Activated CD4-positive, alpha-beta T cell treated with anti-CD3 and anti-CD28 coated beads for 1 hour (primary cell): Measurements from ENCODE around the gene CSRP3.

ENCODE experiments used
- DNase-seq: peaks from one replicate; pipeline ENCODE4 v3.0.0-alpha.2; 2020

The CSRP3 gene

DNA sequence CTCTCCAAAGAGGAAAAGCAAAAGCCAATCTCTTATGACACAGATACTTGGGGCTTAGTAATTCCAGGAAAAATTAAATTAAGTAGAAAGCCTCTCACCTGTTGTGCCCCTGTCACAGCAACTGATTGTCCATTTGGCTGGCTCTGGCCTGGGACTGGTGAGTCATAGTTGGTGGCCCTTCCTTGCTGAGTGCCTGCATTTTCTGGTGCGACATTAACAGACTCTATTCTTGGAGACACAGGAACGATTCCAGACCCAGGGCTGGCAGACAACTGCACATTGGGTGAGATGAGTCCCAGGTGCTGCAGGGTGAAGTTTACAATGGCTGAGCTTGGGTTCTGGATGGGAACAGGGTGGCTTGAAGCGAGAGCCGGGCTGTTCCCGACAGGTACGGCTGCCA, 23.3 kb upstream of the CSRP3 start:
- DNase-seq, result no peak

DNA sequence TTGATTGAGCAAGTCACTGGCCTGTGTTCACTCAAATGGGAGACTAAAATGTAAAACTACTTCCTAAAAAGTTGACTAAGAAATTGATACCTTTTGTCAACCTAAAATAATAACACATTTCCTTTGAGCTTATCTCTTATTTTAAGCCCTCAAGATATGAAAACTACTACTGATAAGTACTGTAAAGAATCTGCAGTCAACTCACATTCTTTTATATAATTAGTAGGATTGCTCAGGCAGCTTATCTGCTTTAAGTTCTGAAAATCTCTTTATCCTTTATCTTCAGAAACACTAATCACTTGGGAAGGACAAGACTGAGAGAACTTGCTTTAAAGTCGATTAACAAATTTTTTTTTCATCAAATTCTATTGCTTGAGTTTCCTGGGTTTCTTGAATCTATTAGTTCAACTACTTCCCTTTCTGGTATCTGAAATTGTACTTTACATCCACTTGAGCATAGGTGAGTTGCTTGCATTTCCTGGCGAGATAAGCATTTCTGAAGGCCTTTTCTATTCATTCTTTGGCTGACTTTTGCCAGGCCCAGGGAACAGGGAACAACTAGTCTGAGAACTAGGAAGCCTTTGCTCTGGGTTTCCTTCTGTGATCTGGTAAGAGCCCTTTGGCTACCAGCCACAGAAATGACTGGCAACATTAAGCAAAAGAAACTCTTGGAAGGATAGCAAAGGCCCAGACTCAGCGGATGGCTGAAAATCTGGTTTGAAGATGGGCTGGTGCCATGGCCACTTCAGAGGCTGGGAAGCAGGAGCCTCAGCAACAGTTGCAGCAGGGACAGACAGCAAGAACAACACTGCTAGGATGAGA, 19.3 kb upstream of the CSRP3 start:
- no peak for DNase-seq

DNA sequence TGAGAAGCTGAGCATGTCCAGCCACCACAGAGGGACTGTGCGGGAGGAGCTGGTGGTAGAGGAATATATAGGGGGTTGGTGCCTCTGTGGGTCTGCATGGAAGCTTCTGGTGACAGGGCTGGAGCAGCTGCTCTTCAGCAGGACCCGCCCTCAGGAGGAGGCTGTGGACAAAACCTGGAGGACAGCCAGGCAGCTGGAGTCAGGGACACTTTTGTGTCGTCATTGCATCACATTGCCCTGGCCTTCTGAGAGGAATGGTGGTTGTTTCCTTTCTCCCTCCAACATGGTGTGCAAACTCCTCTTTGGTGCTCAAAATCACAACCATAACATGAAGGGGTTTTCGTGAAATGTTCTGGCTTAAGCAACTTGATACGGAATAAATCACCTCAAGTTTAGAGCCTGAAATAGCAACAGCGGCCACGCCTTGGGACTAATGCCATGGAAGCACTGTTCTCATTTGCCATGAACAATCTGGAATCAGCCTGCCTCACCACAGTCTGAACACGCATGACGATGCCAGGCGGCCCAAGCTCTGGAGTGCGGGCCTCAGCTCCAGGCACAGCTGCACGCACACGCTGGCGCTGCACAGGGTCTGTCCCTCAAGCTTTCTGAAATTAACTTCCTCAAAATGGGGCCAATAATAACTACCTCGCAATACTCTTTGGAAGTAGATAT, 17.1 kb upstream of the CSRP3 start:
- no peak for DNase-seq

DNA sequence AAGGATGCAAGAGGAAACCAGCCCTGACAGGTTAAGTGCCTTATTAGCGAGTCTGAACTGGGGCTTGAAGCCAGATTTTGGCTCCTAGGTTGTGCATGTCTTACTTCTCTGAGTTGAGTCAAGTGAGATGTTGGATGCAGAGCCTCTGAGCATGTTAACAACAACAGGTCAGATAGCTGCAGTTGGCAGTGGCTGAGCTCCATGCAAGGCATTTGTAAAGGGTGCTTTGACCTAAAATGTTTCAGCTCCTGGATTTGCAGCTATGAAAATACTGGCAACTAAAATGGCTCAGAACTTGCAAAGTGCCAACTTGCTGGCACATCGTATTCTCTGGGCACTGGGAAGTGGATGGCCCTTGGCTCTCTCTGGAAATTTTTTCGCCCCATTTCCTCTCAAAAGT, 16.4 kb upstream of the CSRP3 start:
- DNase-seq, result no peak

DNA sequence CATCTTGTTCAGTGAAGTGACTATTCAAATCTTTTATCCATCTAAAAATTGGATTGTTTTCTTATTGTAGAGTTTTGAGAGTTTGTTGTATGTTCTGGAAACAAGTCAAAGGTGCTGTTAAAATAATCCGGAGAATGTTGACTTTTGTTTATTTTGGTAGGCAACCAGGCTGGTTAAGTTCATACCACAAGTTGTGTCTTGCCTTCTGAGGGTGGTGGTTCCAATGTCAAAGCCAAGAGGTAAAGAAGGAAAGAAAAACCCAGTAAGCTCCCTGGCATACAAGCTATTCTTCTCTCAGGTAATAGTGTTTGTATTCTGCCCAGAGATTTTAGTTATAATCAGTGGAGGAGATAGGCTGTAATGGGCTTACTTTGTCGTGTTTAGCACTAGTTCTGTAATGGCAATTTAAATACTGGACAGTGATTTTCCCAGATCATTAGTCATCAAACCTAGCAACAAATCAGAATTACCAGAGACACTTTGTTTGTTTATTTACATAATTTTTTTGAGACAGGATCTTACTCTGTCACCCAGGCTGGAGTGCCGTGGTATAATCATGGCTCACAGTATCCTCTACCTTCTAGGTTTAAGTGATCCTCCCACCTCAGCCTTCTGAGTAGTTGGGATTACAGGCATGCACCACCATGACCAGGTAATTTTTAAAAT, 15.1 kb upstream of the CSRP3 start:
- DNase-seq, result no peak

DNA sequence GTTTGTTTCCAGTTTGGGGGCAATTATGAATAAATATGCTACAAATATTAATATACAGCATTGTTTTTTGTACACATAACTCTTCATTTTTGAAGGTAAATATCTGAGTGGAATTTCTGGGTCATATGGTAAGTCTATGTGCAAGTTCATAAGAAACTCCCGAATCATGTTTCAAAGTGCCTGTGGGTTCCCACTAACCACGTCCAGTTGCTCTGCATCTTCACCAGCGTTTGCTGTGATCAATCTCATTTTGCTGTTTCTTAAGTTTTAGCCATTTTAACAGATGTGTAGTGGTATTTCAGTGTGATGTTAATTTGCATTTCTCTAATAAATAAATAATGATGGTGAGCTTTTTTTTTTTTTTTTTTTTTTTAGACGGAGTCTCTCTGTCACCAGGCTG, 14.2 kb upstream of the CSRP3 start:
- no peak for DNase-seq

DNA sequence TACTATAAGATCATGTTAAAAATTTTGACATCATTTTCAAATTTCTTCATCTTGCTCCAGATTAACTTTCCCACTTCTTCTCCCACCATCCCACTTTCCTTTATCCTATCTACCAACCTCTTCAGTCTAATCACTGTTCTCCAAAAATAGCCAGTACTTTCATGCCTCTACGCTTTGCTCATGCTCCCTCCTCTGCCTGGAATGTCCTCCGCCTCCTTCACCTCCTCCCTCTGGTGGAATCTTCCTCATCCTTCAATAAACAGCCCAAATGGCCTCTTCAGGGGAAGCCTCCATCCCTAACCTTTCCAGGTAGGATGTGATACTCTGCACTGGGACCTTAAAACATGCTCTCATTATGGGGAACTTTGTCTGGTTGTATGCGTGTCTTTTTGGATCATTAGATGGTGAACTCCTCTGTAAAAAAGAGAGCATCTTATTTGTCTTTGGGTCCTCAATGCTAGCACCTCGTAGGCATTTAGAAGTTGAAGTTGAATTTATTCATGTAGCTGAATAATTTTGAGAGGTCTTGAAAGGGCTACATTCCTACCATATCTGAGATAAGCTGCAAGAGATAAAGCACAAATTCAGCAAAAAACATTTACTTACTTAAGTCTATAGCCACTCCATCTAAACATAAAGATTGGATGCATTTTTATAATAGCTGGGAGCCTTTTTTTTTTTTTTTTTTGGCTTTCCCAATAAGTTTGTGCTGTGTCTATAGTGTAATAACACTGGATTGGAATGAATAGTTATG, 8.0 kb upstream of the CSRP3 start:
- no peak for DNase-seq

DNA sequence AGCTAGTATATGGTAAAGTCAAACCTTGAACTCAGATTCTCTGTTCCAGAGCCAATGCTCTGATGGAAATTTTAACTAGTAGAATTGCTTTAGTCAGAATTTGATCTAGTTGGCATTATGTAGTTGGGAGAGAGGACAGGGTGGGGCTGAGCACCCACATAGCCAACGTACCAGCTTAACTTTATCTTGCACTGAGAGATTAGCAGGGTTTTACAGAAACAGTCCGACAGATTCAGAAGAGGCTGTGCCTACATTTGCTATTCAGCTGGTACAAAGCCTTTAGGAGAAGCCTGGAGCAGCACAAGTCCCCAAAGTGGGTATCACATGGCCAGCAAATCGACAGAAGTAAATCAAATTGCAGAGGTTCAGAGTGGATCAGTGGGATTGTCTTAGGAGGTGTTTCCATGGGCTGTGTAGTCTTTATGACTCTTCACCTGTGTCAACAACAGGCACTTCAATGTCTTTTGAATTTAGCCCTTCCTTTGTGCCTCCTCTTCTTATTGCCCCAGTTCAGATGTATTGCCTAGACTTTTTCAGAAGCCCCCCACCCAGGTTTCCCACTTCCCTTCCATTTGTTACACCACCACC, 7.3 kb upstream of the CSRP3 start:
- no peak for DNase-seq

DNA sequence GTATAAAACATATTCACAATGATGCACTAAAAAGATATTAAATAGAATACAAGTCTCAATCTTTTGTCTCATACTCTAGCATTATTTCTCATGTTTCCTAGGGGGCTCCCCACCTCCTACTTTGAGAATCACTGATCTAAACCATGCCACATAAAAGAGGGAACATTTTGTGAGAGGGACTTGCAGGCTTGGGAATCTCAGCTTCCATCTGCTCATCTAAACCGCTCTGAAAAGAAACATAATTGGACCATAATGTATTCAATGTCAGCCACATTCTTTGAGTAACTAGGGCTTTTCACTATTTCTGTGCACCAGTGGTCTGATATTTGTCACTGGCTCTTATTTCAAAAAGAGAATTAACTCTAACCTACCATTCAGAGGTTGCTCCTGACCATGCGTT, 6.4 kb upstream of the CSRP3 start:
- no peak for DNase-seq

DNA sequence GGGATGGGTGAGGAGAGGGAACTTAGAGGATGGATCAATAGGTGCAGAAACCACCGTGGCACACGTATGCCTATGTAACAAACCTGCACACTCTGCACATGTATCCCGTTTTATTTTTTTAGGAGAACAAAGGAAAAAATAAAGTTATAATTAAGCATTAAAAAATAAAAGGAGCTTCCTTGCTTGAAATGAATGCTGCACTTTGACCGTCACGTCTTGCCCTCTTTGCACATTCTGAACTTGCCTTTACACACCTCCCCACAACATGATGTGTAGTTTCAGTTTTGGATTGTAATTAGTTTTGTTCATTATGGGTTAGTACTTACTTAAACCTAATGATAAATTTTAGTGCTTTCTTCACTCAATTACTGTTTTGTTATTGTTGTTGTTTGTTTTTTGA, 3.1 kb upstream of the CSRP3 start:
- no peak for DNase-seq

DNA sequence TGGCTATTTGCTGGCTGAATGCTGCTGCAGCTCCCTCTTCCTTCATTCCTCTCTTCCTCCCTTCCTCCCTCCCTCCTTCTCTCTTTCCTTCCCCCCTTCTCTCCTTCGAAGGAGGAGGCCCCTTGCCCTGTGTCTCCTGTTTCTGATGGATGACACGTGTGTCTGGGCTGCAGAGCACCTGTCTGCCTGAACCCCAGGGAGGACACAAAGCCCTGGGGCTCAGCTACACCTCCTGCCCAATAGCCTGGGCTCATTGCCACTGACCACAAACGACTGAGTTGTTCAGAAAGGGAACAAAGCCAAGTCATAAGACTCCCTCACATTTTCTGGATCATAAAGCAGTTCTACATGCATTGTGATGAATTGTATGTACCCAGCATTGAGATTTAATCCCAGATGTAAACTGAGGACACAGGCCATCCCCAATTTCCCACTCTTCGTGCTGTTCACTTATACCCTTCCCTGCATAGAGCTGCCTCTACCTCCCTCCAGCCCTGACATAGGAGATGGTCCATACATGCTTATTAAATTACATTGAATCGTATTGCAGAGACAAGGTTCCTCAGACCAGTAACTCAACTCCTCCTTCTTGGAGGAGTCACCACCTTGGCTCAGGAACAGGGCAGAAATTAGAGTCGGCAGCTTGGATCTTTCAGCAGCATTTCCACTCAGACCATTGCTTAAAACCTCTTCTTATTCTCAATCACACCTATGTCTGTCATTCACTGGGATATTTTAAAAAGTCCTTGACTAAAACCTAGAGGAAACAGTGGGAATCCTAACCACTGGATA, 1.2 kb downstream of the CSRP3 start:
- no peak for DNase-seq

DNA sequence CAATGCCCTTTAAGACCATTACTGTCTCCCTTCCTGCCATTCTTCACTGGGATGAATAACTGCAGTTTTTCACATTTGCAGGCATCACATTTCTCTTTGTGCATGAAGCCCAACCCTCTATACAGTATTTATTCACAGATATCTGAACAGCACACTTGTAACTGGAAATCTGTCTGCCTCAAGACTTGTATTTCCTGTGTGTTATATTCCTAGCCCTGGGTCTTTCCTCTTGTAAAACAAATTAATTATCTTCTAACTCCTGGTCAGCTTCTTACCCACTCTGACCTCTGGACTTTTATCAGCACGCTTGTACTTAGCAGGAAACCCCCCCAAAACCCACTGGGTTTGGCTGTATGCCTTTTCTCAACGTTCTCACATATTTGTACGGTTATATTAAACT, 2.0 kb downstream of the CSRP3 start:
- DNase-seq, result no peak

DNA sequence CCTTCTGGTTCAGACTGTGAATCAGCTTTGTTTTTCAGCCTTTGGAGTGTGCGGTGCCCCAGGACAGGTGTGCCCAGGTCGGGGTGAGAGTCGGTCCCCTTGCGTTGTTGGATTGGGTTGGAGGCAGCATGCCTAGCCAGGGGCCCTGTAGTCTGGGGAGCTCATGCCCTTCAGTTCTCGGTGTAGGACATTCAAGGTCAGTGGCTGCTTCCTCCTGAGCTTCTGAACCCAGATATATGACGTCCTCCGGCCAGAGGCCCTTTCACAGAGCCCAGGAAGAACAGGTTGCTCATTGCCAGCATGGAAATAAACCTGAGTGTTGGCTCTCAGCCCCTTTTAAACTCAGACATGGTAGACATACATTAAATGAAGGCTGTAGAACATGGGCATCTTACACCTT, 2.7 kb downstream of the CSRP3 start:
- DNase-seq, result no peak

DNA sequence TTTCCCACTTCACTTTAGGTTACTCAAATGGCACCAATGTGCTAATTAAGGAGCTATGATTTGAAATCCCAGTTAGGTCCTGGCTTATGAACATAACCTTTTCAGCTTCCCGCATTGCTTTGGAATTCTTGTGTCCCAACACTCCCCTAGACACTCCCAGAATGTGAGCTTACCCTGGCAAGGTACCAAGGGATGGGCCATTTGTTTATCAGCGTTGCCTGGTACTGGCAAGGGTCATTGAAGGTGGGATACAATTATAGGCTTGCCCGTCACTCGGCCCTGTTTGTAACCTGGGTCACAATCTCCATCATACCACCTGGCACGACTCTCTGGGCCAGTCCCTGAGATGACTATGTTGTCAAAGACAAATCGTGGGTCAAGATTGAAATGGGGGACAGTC, 5.4 kb downstream of the CSRP3 start:
- no peak for DNase-seq

DNA sequence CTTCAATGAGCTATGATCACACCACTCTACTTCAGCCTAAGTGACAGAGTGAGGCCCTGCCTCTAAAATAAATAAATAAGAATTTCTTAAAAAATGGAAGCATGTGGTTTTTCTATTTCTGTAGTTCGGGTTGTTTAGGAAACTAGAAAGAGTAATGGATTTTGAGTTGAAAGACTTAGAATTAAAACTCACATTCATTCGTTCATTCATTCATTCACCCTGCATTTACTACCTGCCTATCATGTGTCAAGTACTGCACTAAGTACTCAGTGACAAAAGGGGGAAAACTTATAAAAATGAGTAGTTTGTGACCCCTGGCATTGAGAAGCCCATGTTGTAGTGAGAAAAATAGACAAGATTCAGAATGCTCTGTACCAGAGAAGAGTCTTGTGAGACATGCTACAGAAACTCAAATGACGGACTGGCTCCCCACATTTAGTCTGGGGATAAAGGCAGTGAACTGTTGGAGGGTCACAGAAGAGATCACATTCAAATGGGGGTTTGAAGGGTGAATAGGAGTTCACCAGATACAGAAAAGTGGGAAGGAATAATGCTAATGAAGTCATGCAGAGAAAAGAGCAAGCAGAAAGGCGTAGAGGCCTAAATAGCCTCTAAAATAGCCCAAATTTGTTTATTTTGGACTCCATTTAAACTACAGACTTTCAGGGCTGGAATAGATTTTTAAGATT, 7.0 kb downstream of the CSRP3 start:
- no peak for DNase-seq

DNA sequence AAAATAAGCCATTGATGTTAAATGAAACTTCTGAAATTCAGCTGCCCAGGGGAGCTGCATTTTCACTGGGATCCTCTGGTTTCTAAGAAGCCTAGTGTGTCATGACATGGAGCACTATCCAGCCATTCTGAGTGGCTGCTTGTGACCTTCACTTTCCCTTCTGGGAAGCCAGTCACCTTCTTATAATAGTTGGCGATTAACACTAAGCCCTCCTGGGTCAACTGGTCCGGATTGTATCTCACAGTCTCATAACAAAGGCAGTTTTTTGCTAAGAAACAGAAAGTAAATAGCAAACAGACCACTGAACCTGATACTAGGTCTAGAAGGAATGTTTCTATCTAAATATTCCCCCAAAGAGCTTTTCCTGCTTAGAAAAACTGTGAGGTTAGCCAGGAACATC, 7.9 kb downstream of the CSRP3 start:
- DNase-seq, result no peak

DNA sequence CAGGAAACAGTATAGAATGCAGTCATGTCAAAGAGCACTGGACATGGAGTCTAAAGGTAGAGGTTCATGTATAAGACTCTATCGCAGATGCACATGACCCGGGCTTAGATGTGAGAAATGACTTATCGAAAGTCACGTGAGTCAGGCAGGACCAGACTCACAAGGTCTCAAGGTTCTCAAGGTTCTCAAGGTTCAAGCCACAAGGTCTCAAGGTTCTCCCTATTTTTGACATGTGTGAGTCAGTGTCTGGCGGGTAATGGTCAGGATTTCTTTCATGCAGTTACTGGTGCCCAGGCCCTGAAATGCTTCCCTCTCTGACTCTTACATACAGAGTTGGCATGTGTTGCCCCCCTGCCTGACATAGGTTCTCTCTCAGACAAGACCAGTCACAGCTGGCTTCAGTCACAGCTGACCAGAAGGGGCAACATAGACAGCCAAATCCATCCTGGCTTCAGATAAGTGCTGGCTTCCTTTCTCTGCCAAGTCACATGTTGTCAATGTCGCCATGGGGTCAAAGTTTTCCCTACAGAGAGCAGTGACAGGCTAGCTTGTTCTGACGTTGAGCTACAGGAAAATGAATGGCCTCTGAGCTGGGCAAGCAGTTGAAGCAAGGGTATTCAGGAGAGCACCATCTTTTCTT, 10.1 kb downstream of the CSRP3 start:
- DNase-seq, result no peak

DNA sequence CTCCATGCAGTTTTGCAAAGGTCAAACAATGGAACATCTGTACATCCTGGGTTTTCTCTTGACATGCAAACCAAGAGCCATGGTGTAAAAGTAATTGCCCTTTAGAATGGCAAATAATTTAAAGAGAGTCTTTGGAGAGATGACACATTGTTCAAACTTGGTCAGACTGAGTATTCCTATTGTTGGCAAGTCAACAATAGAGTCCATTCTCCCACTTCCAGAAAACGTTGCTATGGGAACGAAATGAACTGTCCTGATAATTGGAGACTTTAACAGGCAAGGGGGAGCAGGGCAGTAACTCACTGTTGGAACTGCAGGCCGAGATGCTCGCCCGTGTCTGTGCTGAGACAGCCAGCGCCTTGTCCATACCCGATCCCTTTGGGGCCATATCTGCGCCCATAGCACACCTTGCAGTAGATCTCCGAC, 13.9 kb downstream of the CSRP3 start:
- DNase-seq, result no peak

DNA sequence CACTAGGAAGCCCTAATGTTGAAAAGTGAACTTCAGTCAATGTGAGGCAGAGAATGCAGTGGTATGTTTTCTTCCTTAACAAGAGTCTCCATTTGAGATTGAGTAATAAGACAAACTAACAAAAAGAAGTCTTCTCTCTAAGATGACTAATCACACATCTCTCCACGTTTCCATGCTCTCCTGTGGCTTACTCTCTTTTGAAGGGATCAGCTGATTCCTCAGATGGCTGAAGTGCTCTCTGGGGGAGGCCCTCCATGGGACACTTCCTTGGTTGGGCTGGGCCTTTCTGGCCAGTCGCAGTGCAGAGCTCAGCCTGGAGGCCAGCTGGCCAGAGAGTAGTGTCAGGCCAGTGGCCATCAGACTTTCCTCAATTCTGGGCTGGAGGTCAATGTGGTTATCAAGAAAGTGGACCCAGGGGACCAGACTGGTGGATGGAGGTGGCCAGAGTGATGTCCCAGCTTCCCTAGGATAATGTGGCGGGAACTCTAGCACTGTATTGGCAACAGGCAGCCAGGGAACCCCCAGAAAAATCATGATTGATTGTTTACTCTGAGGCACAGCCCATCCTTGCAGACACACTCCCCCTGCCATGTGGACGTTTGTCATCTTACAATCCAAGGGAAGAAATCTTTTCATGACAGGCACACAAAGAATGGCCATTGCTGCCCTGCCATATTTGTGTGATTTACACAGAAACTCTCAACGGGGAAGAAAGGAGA, 14.5 kb downstream of the CSRP3 start:
- DNase-seq, result no peak

DNA sequence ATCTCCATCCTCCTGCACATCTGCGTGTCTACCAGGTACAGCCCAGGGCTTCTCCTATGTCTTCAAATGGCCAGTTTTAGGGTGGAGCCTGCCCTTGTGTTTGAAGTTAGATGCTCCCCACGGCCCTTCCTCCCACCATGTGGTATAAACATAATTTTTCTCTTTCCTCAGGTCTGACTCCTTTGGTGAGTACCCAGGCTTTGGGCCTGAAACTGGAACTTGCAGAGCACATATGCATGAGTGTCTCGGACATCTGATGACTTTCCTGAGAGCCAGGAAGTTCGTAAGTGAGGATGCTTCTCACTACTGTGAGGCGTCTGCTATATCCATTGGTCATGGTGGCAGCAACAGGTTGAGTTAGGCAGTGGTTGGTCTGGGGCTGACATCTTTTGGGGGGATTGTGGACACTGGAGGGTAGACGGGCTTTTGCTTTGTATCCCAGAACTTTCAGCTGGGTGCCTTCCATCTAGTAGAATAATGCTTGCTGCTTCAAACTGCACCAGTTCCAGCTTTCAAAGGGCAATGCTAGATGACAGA, 16.2 kb downstream of the CSRP3 start:
- DNase-seq, result no peak
